ENCODE measurements around the gene RNF144A.

DNA sequence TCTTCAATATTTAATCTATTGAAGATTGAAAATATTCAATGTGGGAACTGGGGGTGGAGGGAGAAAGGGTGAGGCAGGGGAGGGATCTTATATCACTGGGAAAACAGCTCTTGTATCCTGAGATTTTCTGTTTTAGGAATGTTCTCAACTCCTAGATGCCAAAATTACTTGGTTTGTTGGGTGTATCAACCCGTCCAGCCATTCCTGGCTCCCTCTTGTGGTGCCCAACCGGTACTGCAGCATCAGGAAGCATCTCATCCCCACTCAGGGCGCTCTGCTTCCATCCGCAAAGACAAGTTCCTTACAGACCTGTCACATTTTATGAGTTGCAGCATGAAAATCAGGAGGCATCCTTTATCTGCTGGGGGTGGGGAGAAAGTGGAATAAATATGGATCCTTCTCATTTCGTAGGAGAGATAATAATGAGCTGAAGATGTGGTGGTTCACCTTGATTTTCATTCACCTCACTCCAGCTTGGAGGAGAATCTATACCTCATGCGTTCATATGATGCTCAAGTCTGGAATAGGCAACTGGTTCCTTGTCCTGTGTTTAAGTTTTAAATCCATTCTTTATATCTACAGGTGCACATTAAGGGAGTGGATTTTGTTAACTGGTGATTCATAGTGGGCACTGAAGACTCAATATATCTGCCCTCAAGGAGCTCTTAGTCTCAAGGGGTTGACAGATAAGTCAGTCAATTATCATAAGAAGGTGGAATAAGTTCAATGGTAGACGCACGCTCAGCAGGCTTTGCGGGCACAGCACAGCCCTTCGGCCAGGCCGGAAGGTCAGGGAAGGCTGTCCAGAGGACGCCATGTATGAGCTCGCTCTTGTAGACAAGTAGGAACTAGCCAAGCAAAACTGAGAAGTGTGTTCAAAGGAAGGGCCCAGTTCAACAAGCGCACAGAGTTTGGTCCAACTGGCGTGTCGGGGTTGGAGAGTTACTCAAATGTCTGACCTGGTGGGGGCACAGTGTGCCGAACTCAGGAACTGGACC lies 127.3 kb downstream of the RNF144A start:
- TF ChIP-seq, protein P1, sequence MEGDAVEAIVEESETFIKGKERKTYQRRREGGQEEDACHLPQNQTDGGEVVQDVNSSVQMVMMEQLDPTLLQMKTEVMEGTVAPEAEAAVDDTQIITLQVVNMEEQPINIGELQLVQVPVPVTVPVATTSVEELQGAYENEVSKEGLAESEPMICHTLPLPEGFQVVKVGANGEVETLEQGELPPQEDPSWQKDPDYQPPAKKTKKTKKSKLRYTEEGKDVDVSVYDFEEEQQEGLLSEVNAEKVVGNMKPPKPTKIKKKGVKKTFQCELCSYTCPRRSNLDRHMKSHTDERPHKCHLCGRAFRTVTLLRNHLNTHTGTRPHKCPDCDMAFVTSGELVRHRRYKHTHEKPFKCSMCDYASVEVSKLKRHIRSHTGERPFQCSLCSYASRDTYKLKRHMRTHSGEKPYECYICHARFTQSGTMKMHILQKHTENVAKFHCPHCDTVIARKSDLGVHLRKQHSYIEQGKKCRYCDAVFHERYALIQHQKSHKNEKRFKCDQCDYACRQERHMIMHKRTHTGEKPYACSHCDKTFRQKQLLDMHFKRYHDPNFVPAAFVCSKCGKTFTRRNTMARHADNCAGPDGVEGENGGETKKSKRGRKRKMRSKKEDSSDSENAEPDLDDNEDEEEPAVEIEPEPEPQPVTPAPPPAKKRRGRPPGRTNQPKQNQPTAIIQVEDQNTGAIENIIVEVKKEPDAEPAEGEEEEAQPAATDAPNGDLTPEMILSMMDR (IDR thresholded peaks at IDR 0.05), result peak; percentile 90
- no peak for TF ChIP-seq ZFX (IDR thresholded peaks at IDR 0.05; ENCODE audit: borderline replicate concordance)
